Astrocyte of the cerebellum (primary cell): ENCODE results near the gene LRRC46.

ENCODE experiments used
- DNase-seq: peaks from one replicate; pipeline ENCODE4 v3.0.0-alpha.2; 2011; ENCODE audit warnings: low read depth
- H3K4me3 ChIP-seq: 2 replicates; pipeline ENCODE4 v1.5.1; 2011; ENCODE audit warnings: mild to moderate bottlenecking, low read depth, low read length, moderate library complexity
- CTCF ChIP-seq: IDR thresholded peaks from 2 replicates; pipeline ENCODE4 v1.5.1; 2012; ENCODE audit warnings: low read length, low read depth, moderate library complexity, mild to moderate bottlenecking; ENCODE audit errors: missing control alignments
- in situ Hi-C: cut with HindIII; loops from 2 replicates; pipeline ENCODE4 v1.10.0; 2017; ENCODE audit warnings: low sequenced_read_pairs

Gene LRRC46

GRCh38 chr17:47820033-47820789, 11.3 kb upstream of the LRRC46 start:
- in situ Hi-C loops: no loop called here
- H3K4me3 ChIP-seq: no peak overlapping the region

GRCh38 chr17:47821031-47821423, 10.4 kb upstream of the LRRC46 start:
- DNase-seq: no peak
- TF ChIP-seq CTCF: no peak
- in situ Hi-C loops: no loop called here
- peak overlapping the region; percentile 80 for H3K4me3 ChIP-seq

More at GRCh38 chr17:47820033-47820789, 11.3 kb upstream of the LRRC46 start:
- no peak for DNase-seq
- no peak for TF ChIP-seq CTCF

- peak; percentile 20 for TF ChIP-seq CTCF
- H3K4me3 ChIP-seq: peak within 1 kb of the TSS; percentile 80
- in situ Hi-C loops: no loop called here
- peak; percentile 43 for DNase-seq
Observed at GRCh38 chr17:47821424-47822391, 9.8 kb upstream of the LRRC46 start, which contains the start of gene OSBPL7. OSBPL7 (minus strand) TSS chr17:47821794; CDS start chr17:47820278, 1,516 bp downstream.

- TF ChIP-seq CTCF: no peak
- no peak overlapping the region for H3K4me3 ChIP-seq
- in situ Hi-C loops: no loop called here
- DNase-seq: no peak
Observed at GRCh38 chr17:47822785-47823184, 8.7 kb upstream of the LRRC46 start.

GRCh38 chr17:47823519-47823918, 8.0 kb upstream of the LRRC46 start:
- H3K4me3 ChIP-seq: no peak overlapping the region
- TF ChIP-seq CTCF: no peak
- DNase-seq: no peak
- in situ Hi-C loops: no loop called here

DNA sequence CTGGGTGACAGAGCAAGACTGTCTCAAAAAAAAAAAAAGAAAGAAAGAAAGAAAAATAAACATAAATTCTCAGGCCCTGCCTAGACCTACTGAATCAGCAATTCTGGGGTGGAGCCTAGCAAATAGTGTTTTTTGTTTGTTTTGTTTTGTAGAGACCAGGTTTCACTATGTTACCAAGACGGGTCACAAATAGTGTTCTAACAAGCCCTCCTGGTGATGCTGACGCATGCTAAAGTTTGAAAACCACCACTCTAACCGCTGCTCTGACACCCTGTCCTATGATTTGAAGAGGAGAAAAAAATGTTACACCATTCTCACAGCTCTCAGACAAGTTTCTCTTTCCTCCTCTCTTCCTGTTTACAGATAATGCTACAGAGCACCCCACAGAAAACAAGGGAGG, 1.6 kb upstream of the LRRC46 start:
- DNase-seq: no peak
- H3K4me3 ChIP-seq: no peak overlapping the region
- in situ Hi-C loops: no loop called here

More for the DNA sequence above, 1.6 kb upstream of the LRRC46 start:
- no peak for TF ChIP-seq CTCF
